Measurements from ENCODE around the gene ACTRT2. TPM values are rescaled to one million over a fixed set of nuclear protein-coding genes. Genes with fewer than 3 reads are reported as not detected.

The ACTRT2 gene
- total and polyA plus RNA-seq, 2 experiments from 2014 or later: not detected

DNA sequence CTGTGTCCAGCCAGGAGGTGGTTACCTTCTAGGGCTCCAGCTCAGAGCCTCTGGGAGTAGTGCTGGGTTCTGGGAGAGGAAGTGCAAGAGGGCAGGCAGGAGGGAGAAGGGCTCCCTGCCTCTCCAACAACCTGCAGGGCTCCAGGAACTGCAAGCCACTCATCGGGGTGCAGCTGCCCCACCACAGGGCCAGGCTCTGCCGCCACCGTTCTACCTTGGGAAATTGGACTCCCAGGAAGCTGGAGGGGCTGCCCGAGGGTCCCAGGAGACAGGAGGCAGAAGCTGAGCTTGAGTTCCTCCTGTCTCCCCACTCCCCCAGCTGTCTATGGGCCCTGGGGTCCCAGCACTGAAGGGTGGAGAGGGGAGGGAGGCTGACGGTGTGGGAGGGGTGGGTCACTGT is 40.3 kb downstream of the ACTRT2 start:
- H3K27me3 ChIP-seq (replicated peaks; ENCODE audit: insufficient read depth): peaks cover 91% of the 10 kb centered on the region

GRCh38 chr1:3061981-3062615 is 40.8 kb downstream of the ACTRT2 start:
- peak; percentile 23 for DNase-seq
- Histone ChIP-seq H3K9me3 (ENCODE audit: low read depth) (no peaks in the 10 kb centered on the region), H3K27me3 (replicated peaks; ENCODE audit: insufficient read depth) (peaks cover 92% of the 10 kb centered on the region), H3K9me2 (ENCODE audit: insufficient read depth) (no peaks in the 10 kb centered on the region), H3K4me1 (ENCODE audit: insufficient read depth) (no peaks in the 10 kb centered on the region), H2AFZ (no peak overlapping the region), H3F3A (ENCODE audit: insufficient read depth) (no peaks in the 10 kb centered on the region), H3K79me2 (ENCODE audit: insufficient read depth) (no peaks in the 10 kb centered on the region), H3K27ac (no peak overlapping the region), H3K4me3 (no peak overlapping the region), H3K4me2 (ENCODE audit: unreplicated experiment) (no peak overlapping the region), H4K20me1 (ENCODE audit: insufficient read depth) (no peaks in the 10 kb centered on the region), H3K9ac (no peak overlapping the region), H3K36me3 (ENCODE audit: low read depth) (no peaks in the 10 kb centered on the region)
- TF ChIP-seq EZH2 (IDR thresholded peaks at IDR 0.05; ENCODE audit: insufficient read depth, poor library complexity, severe bottlenecking) (no peak), EZH2phosphoT487 (IDR thresholded peaks at IDR 0.05; ENCODE audit: insufficient read depth, low read depth) (no peak)
- in situ Hi-C loops (cut with MboI): no loop called here
- WGBS, 2 experiments (ENCODE audit: low coverage in 1 of 2, low lambda C conversion rate in 2 of 2, missing lambda C conversion rate in 2 of 2): 7 to 8% methylated on average over 18 to 20 of the region's 21 CpGs

More for the DNA sequence above, 40.3 kb downstream of the ACTRT2 start:
- no peak overlapping the region for H3K4me2 ChIP-seq (ENCODE audit: unreplicated experiment)
- H3K79me2 ChIP-seq (ENCODE audit: insufficient read depth): no peaks in the 10 kb centered on the region
- no peak overlapping the region for H3K27ac ChIP-seq
- no peak overlapping the region for H3K4me3 ChIP-seq
- H3K9ac ChIP-seq: no peak overlapping the region
- no peaks in the 10 kb centered on the region for H3K9me2 ChIP-seq (ENCODE audit: insufficient read depth)
- no peaks in the 10 kb centered on the region for H3K4me1 ChIP-seq (ENCODE audit: insufficient read depth)
- WGBS, 2 experiments (ENCODE audit: low coverage in 1 of 2, low lambda C conversion rate in 2 of 2, missing lambda C conversion rate in 2 of 2): 8 to 18% methylated on average over 5 of the region's 5 CpGs
- no peaks in the 10 kb centered on the region for H4K20me1 ChIP-seq (ENCODE audit: insufficient read depth)
- H3F3A ChIP-seq (ENCODE audit: insufficient read depth): no peaks in the 10 kb centered on the region
- in situ Hi-C loops (cut with MboI): no loop called here
- TF ChIP-seq EZH2 (IDR thresholded peaks at IDR 0.05; ENCODE audit: insufficient read depth, poor library complexity, severe bottlenecking): no peak
- TF ChIP-seq EZH2phosphoT487 (IDR thresholded peaks at IDR 0.05; ENCODE audit: insufficient read depth, low read depth): no peak
- H3K9me3 ChIP-seq (ENCODE audit: low read depth): no peaks in the 10 kb centered on the region
- H3K36me3 ChIP-seq (ENCODE audit: low read depth): no peaks in the 10 kb centered on the region
- no peak for DNase-seq
- H2AFZ ChIP-seq: no peak overlapping the region

- no peaks in the 10 kb centered on the region for H3F3A ChIP-seq (ENCODE audit: insufficient read depth)
- H3K27ac ChIP-seq: no peak overlapping the region
- H3K27me3 ChIP-seq (replicated peaks; ENCODE audit: insufficient read depth): peaks cover 92% of the 10 kb centered on the region
- no peak for DNase-seq
- no peaks in the 10 kb centered on the region for H3K9me3 ChIP-seq (ENCODE audit: low read depth)
- no peak overlapping the region for H3K4me2 ChIP-seq (ENCODE audit: unreplicated experiment)
- no peaks in the 10 kb centered on the region for H3K9me2 ChIP-seq (ENCODE audit: insufficient read depth)
- no peak overlapping the region for H3K9ac ChIP-seq
- H4K20me1 ChIP-seq (ENCODE audit: insufficient read depth): no peaks in the 10 kb centered on the region
- no peak overlapping the region for H2AFZ ChIP-seq
- in situ Hi-C loops (cut with MboI): no loop called here
- TF ChIP-seq EZH2phosphoT487 (IDR thresholded peaks at IDR 0.05; ENCODE audit: insufficient read depth, low read depth) (no peak), EZH2 (IDR thresholded peaks at IDR 0.05; ENCODE audit: insufficient read depth, poor library complexity, severe bottlenecking) (no peak)
- WGBS, 2 experiments (ENCODE audit: low coverage in 1 of 2, low lambda C conversion rate in 2 of 2, missing lambda C conversion rate in 2 of 2): 7 to 11% methylated on average over 20 to 36 of the region's 50 CpGs
- no peaks in the 10 kb centered on the region for H3K4me1 ChIP-seq (ENCODE audit: insufficient read depth)
- no peak overlapping the region for H3K4me3 ChIP-seq
- H3K79me2 ChIP-seq (ENCODE audit: insufficient read depth): no peaks in the 10 kb centered on the region
- no peaks in the 10 kb centered on the region for H3K36me3 ChIP-seq (ENCODE audit: low read depth)
These were observed 41.5 kb downstream of the ACTRT2 start for GRCh38 chr1:3062616-3063378.

- no peak for DNase-seq
- Histone ChIP-seq H3K9ac (no peak overlapping the region), H3F3A (ENCODE audit: insufficient read depth) (no peaks in the 10 kb centered on the region), H4K20me1 (ENCODE audit: insufficient read depth) (no peaks in the 10 kb centered on the region), H3K27ac (no peak overlapping the region), H3K9me3 (ENCODE audit: low read depth) (no peaks in the 10 kb centered on the region), H3K4me2 (ENCODE audit: unreplicated experiment) (no peak overlapping the region), H3K79me2 (ENCODE audit: insufficient read depth) (no peaks in the 10 kb centered on the region), H3K27me3 (replicated peaks; ENCODE audit: insufficient read depth) (peaks cover 88% of the 10 kb centered on the region), H3K36me3 (ENCODE audit: low read depth) (no peaks in the 10 kb centered on the region), H3K4me1 (ENCODE audit: insufficient read depth) (no peaks in the 10 kb centered on the region), H3K4me3 (no peak overlapping the region), H2AFZ (no peak overlapping the region), H3K9me2 (ENCODE audit: insufficient read depth) (no peaks in the 10 kb centered on the region)
- TF ChIP-seq EZH2phosphoT487 (IDR thresholded peaks at IDR 0.05; ENCODE audit: insufficient read depth, low read depth): 0 out of 2 replicates have a peak, but pooled peaks have one; percentile 18
- TF ChIP-seq EZH2 (IDR thresholded peaks at IDR 0.05; ENCODE audit: insufficient read depth, poor library complexity, severe bottlenecking): peak; percentile 46
- in situ Hi-C loops (cut with MboI): no loop called here
- 6 to 7% methylated on average over 69 to 87 of the region's 91 CpGs for WGBS, 2 experiments (ENCODE audit: low coverage in 1 of 2, low lambda C conversion rate in 2 of 2, missing lambda C conversion rate in 2 of 2)
These were observed 42.4 kb downstream of the ACTRT2 start for GRCh38 chr1:3063379-3064295.
